ENCODE measurements around the gene CDH4.

CDH4 gene

GRCh38 chr20:61566691-61567090 lies 314.6 kb downstream of the CDH4 start:
- DNase-seq, result no peak

DNA sequence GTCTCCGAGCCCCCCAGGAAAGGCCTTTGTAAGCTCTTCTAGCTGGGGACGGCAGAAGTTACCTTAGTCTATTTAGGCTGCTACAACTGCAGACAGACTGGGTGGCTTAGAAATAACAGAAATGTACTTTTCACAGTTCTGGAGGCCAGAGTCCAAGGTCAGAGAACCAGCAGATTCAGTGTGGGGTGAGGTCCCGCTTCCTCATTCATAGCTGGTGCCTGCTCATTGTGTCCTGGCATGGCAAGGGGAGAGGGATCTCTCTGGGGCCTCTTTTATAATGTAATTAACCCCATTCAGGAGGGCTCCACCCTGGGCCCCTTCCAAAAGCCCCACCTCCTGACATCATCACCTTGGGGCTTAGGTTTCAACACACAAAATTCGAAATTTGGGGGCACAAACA lies 315.1 kb downstream of the CDH4 start:
- DNase-seq, result no peak

DNA sequence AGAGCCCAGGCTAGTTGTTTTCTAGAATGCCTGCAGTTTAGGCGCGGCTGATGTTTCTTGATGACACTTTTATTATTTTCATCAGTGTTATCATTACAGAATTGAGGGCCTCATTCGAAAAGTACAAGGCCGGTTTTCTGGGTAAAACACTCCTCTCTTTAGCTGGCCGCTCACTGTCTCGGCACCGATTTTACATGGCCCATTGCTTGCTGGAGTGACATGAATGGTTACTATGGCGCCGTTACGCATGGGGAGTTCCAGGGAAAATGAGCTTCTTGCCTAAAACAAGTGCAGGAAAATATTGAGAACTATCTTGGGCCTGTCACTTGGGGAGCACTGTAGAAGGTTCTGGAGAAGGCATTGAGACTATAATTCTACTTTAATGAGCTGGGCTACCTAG lies 317.8 kb downstream of the CDH4 start:
- DNase-seq, result no peak

GRCh38 chr20:61570646-61571195 lies 318.7 kb downstream of the CDH4 start:
- DNase-seq, result no peak

- no peak for DNase-seq
These were observed 319.2 kb downstream of the CDH4 start for GRCh38 chr20:61571221-61571620.

DNA sequence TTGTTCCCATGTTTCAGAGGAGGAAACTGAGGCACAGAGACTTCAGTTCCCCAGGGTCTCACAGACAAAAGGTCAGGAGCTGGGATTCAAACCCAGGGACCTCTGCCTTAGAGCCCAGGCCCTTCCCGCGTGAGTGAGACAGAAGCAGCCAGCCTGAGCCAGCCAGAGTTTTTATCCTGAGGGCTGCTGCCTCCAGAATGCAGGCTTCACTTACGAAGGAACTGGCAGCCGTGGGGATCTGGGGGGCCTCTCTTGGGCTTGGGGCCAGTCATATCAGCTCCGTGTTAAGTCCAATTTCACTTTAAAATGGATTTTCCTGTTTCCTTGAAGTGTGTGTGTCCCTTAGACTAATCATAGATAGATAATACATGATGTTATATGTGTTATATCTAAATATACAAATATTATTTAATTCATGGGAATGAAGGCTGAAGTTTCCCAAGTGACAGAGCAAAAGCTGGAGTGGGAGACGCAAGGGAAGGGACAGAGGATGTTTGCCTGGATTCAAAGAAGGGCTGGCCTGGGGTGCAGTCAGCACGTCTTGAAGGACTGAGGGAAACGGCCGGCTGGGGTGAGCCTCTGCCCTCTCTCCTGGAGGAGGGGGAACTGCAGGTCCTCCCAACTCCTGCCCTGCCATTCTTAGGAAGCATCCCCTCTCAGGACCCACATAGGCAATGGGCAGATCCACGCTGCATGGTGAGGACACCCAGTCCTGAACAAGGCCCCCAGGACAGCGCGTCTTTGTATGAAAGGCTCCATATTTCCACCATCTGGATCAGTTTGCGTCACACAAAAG lies 320.1 kb downstream of the CDH4 start:
- DNase-seq, result no peak

GRCh38 chr20:61572789-61573188 lies 320.7 kb downstream of the CDH4 start:
- DNase-seq, result no peak

DNA sequence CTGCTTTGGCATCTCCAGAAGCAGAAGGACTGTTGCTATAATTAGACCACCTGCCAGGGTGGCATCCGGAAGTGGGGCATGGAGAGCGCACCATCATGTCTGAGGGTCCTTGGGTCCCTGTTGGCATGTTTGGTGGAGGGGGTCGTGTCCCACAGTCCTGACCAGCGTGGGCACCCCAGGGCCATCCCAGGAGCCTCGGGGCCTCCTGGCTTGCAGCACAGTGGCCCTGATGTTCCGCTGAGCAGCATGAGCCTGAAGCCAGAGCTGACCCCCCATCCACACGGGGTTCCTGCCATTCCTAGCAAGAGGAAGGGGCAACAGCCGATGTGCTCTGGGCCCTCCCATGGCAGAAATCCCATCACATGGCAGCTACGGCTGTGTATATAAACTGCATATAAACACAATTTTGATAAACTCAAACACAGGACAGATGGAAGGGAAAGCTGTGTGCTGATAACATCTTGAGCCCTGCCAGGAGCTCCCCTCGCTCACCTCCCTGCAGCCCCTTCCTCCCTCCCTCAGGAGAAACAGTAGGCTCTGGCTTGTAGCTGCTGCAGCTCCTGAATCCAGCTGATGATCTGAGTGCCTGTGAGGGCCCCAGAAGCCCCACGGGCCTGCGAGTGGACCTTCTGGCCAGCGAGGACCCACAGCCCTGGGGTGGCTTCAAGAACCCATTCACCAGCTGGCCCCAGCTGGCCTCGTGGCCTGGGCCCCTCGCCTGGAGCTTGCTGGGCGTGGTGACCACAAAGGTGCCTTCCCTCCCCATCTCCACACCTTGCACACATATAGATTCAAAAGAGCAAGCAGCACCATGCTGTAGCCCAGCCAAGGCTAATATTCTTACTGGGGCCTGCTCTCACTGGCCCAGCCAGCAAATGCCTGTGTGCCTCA lies 321.6 kb downstream of the CDH4 start:
- DNase-seq, result no peak

GRCh38 chr20:61575151-61575937 lies 323.3 kb downstream of the CDH4 start:
- DNase-seq, result no peak

DNA sequence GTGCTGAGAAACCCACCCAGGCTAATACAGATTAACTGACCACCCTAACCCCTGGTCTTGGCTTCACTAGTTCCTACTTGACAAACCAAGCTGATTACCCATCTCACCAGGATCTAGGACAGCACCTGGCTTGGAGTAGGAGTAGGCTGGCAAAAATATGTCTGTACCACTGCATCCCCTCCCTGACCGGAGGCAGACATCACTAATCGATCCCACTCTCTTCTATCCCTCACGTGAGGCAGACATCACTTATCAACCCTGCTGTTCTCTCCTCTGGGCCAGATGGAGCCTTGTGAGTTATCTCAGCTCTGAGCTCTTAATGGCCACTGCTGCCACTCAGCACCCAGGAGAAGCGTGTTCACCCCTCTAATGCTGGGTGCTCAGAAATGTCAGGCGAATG lies 324.3 kb downstream of the CDH4 start:
- DNase-seq, result no peak

GRCh38 chr20:61577065-61577464 lies 325.0 kb downstream of the CDH4 start:
- no peak for DNase-seq

- DNase-seq, result no peak
These were observed 327.8 kb downstream of the CDH4 start for GRCh38 chr20:61579908-61580307.

DNA sequence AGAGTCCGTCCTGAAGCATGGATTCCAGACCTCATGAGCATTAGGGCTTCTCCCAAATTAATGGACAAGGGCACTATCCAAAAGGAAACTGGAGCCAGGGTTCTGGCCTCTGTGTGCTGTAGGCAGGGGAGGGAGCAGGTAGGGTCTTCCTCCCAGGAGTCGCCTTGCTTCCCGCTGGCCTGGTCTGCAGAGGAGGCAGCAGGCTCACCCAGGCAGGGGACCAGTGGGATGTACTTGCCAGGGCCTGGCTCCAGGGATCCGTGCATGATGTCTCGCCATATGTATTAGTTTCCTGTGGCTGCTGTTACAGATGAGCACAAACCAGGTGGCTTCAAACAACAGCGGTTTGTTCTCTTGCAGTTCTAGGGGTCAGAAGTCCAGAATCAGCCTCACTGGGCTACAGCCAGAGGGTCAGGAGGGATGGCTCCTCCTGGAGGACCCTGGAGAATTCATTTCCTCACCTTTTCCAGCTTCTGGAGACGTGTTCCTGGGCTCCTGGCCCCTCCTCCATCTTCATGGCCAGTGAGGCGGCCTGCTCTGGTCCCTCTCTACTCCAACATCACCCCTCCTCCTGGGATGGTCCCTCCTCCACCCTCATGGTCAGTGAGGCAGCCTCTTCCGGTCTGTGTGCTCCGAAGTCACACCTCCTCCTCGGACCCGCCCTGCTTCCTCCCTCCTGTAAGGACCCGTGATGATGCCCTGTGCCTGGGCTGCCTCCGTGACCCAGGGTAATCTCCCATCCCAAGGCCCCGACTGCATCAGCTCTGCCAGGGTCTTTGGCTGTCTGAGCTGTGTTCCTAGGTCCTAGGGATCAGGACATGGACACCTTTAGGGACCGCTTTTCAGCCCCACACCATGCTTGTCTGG lies 329.1 kb downstream of the CDH4 start:
- no peak for DNase-seq

- DNase-seq, result no peak
These were observed 329.7 kb downstream of the CDH4 start for GRCh38 chr20:61581825-61582188.

- DNase-seq, result no peak
These were observed 330.3 kb downstream of the CDH4 start for GRCh38 chr20:61582196-61582923.

- no peak for DNase-seq
These were observed 331.3 kb downstream of the CDH4 start for GRCh38 chr20:61583356-61583755.

DNA sequence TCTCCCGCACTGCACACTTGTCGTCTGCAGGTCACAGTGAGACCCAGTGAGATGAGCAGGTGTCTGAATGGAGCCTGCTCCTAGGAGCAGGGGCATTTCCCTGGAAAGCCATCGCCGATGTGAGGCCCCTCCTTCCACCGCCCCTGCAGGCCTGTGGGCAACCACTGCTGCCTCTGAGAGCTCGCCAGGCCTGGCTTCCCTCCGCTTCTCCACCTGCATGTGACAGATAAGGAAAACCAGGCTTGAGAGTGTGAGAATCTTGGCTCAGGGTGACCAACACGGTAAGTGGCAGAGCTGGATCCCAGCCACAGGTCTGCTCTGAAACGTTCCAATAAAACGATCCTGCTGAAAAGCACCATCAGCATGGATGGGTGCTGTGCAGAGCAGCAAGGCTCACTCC lies 332.8 kb downstream of the CDH4 start:
- no peak for DNase-seq

DNA sequence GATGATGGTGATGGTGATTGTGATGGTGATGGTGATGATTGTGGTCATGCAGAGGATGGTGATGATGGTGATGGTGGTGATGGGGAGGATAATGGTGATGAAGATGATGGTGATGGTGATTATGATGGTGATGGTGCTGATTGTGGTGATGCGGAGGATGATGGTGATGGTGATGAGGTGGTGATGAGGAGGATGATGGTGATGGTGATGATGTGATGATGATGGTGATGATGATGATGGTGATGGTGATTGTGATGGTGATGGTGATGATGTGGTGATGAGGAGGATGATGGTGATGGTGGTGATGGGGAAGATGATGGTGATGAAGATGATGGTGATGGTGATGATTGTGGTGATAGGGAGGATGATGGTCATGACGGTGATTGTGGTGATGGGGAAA lies 333.7 kb downstream of the CDH4 start:
- no peak for DNase-seq

DNA sequence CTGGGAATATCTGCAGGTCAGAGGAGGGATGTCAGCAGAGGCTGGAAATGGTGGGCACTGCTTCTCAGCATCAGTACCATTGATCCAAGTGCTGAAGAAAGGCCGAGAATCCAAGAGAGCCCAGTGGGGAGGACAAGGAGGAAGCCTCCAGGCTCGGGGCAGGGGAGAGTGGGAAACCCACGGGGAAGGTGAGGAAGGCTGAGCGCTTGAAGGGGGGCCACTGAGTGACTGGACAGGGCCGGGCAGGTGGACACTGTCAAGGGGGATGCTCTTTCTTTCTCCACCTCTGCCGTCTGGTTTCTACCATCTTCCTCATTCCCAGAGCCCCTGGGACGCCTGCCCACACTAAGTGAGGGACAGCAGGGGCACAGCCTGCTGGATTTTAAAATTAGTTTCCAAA lies 335.0 kb downstream of the CDH4 start:
- no peak for DNase-seq

GRCh38 chr20:61587681-61588289 lies 335.7 kb downstream of the CDH4 start:
- no peak for DNase-seq
